ENCODE results near the gene BUD13.

Gene BUD13

DNA sequence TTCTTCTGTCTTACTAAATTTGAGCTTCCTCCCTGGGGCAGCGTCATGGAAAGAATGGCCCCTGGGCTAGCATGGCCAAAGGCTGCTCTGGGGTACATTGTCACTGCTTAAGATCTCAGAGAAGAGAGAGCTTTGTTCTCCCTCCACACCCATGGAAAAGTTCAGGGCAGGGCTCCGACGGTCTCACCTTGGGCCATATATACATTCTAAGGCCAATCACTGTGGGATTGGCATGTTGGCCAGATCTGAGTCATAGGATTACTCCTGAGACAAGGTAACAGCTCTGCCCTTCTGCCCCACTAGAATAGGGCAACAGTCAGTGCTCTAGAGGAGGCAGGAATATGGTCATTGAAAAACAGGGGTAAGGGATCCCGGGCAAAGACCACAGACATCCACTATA lies 56.2 kb downstream of the BUD13 start:
- TF ChIP-seq, protein P1, sequence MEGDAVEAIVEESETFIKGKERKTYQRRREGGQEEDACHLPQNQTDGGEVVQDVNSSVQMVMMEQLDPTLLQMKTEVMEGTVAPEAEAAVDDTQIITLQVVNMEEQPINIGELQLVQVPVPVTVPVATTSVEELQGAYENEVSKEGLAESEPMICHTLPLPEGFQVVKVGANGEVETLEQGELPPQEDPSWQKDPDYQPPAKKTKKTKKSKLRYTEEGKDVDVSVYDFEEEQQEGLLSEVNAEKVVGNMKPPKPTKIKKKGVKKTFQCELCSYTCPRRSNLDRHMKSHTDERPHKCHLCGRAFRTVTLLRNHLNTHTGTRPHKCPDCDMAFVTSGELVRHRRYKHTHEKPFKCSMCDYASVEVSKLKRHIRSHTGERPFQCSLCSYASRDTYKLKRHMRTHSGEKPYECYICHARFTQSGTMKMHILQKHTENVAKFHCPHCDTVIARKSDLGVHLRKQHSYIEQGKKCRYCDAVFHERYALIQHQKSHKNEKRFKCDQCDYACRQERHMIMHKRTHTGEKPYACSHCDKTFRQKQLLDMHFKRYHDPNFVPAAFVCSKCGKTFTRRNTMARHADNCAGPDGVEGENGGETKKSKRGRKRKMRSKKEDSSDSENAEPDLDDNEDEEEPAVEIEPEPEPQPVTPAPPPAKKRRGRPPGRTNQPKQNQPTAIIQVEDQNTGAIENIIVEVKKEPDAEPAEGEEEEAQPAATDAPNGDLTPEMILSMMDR (IDR thresholded peaks at IDR 0.05): no peak
- Mint-ChIP-seq H3K27ac (no peak overlapping the region), H3K4me3 (no peak overlapping the region)

GRCh38 chr11:116715383-116715782 lies 57.4 kb downstream of the BUD13 start:
- Mint-ChIP-seq H3K36me3 (ENCODE audit: low read depth) (no peaks in the 10 kb centered on the region), H3K27ac (no peak overlapping the region), H3K9me3 (no peaks in the 10 kb centered on the region), H3K4me3 (no peak overlapping the region), H3K27me3 (ENCODE audit: low read depth, poor library complexity) (peaks cover 4% of the 10 kb centered on the region), H3K4me1 (peaks cover 22% of the 10 kb centered on the region)
- TF ChIP-seq, protein P1 (IDR thresholded peaks at IDR 0.05): no peak
- DNase-seq: no peak

More for the DNA sequence above, 56.2 kb downstream of the BUD13 start:
- Mint-ChIP-seq H3K9me3 (no peaks in the 10 kb centered on the region), H3K27me3 (ENCODE audit: low read depth, poor library complexity) (peaks cover 2% of the 10 kb centered on the region), H3K4me1 (peaks cover 30% of the 10 kb centered on the region), H3K36me3 (ENCODE audit: low read depth) (no peaks in the 10 kb centered on the region)
- DNase-seq: no peak

- Mint-ChIP-seq H3K27me3 (ENCODE audit: low read depth, poor library complexity) (peaks cover 9% of the 10 kb centered on the region), H3K4me3 (no peak overlapping the region), H3K9me3 (no peaks in the 10 kb centered on the region), H3K36me3 (ENCODE audit: low read depth) (no peaks in the 10 kb centered on the region), H3K4me1 (peaks cover 17% of the 10 kb centered on the region), H3K27ac (no peak overlapping the region)
- TF ChIP-seq, protein P1 (IDR thresholded peaks at IDR 0.05): no peak
- no peak for DNase-seq
Measured at GRCh38 chr11:116714902-116715301, 57.9 kb downstream of the BUD13 start.

- no peaks in the 10 kb centered on the region for H3K36me3 Mint-ChIP-seq (ENCODE audit: low read depth)
- no peak overlapping the region for H3K4me3 Mint-ChIP-seq
- peaks cover 10% of the 10 kb centered on the region for H3K4me1 Mint-ChIP-seq
- H3K27ac Mint-ChIP-seq: no peak overlapping the region
- no peaks in the 10 kb centered on the region for H3K9me3 Mint-ChIP-seq
- TF ChIP-seq, protein P1 (IDR thresholded peaks at IDR 0.05): no peak
- DNase-seq: no peak
- H3K27me3 Mint-ChIP-seq (ENCODE audit: low read depth, poor library complexity): peaks cover 14% of the 10 kb centered on the region
Measured at GRCh38 chr11:116712428-116712827, 60.4 kb downstream of the BUD13 start.

DNA sequence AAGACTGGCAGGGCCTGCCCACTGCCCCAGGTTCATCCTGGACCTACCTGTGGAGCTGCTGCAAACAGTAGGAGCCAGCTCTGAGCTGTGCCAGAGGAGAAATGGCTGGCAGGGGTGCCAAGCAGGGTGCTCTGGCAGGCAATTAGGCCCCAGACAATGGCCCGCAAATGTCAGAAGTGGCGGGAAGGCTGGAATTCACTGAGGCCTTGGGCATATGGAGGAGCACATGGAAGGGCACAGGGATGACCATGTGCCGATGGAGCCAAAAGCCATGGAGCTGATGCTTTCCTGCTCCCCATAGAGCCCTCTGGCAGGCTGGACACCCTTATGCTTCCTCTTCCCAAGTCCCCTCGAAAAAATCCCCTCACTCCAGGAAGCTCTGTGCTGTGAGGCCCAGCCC lies 62.0 kb downstream of the BUD13 start:
- no peak overlapping the region for H3K27ac Mint-ChIP-seq
- peaks cover 17% of the 10 kb centered on the region for H3K27me3 Mint-ChIP-seq (ENCODE audit: low read depth, poor library complexity)
- no peak overlapping the region for H3K4me3 Mint-ChIP-seq
- no peaks in the 10 kb centered on the region for H3K9me3 Mint-ChIP-seq
- peaks cover 12% of the 10 kb centered on the region for H3K4me1 Mint-ChIP-seq
- no peaks in the 10 kb centered on the region for H3K36me3 Mint-ChIP-seq (ENCODE audit: low read depth)
- TF ChIP-seq, protein P1 (IDR thresholded peaks at IDR 0.05): no peak
- no peak for DNase-seq

DNA sequence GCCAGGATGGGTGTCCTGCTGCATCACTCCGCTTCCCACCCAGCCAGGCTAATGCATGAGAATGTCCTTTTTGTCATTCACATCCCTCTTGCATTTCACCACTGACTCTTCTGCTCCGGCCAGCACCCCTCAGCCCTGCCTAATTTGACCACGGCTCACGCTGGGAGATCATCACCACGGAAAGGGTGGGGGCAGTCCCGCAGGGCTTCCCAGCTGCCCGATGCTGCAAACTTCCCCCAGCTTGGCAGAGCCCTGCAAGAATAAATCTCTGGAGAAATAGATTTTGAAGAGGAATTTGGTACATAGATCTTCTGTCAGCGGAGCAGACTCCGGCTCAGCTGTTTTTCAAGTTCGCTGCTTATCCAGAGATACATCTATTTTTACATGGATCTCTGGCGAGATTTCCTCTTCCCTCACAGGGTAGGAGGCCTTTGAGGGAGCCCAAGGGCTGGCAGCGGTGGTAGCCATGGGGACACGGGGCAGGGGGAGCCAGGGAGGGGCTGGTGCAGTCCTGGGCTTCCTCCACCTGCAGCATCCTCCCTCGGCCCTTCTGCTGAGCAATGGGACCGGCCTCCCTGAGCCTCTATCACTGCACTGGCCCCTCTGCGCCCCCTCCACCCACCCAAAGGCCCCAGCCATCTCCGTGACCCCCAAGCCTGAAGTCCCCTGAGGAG lies 62.6 kb downstream of the BUD13 start:
- H3K36me3 Mint-ChIP-seq (ENCODE audit: low read depth): no peaks in the 10 kb centered on the region
- H3K4me1 Mint-ChIP-seq: peaks cover 16% of the 10 kb centered on the region
- TF ChIP-seq, protein P1 (IDR thresholded peaks at IDR 0.05): no peak
- H3K4me3 Mint-ChIP-seq: no peak overlapping the region
- no peak for DNase-seq
- no peaks in the 10 kb centered on the region for H3K9me3 Mint-ChIP-seq
- H3K27ac Mint-ChIP-seq: peak overlapping the region; percentile 51
- peaks cover 17% of the 10 kb centered on the region for H3K27me3 Mint-ChIP-seq (ENCODE audit: low read depth, poor library complexity)
